Tibial nerve (tissue), 4 donors: Measurements from ENCODE around the gene BMP7.

ENCODE experiments used
- CTCF ChIP-seq, 5 experiments: fragments of 200-600 bp in 3 of 5; fragments of 450-650 bp in 2 of 5; sonication (generic) in 3 of 5; IDR thresholded peaks; one replicate each; pipeline ENCODE4 v1.5.1; 2016 to 2019; ENCODE audit warnings: antibody characterized with exemption in 5 of 5, mild to moderate bottlenecking in 3 of 5, moderate library complexity in 2 of 5
- EP300 ChIP-seq, 2 donors: sonication (generic); formaldehyde crosslinking; IDR thresholded peaks; one replicate each; pipeline ENCODE4 v1.6.1; 2017; ENCODE audit warnings: antibody characterized with exemption in 2 of 2, mild to moderate bottlenecking in 1 of 2

GRCh38 chr20:57210054-57210910 lies 56.2 kb downstream of the BMP7 start:
- TF ChIP-seq CTCF (IDR thresholded peaks at IDR 0.05) = no peak
- TF ChIP-seq EP300 (IDR thresholded peaks at IDR 0.05) = no peak
